SK-N-SH (cell line): ENCODE measurements around the gene PDE4B. TPM values are rescaled to one million over a fixed set of nuclear protein-coding genes. Genes with fewer than 3 reads are reported as not detected.

Experiments
- CTCF ChIA-PET: fragments of 300-600, 350-600 bp; formaldehyde crosslinking; extraction: SDS; loops from one replicate; lab custom pipeline; 2021; lab: Yijun Ruan, JAX
- POLR2A ChIA-PET: fragments of 350-600 bp; sonication (Branson Sonifier 250); formaldehyde crosslinking; extraction: SDS; loops from one replicate; lab custom pipeline; 2020; ENCODE audit warnings: antibody characterized with exemption, inconsistent platforms; lab: Yijun Ruan, JAX
- DNase-seq: peaks from one replicate; pipeline ENCODE4 v3.0.0; 2012
- H2AFZ ChIP-seq: fragments of 200-600 bp; sonication (generic); 2 replicates; pipeline ENCODE4 v1.8.1; 2016; ENCODE audit warnings: antibody characterized with exemption, mild to moderate bottlenecking, low read depth
- H3F3A ChIP-seq: fragments of 200-600 bp; sonication (generic); replicated peaks from 2 replicates; pipeline ENCODE3; 2016; ENCODE audit warnings: antibody characterized with exemption, mild to moderate bottlenecking; ENCODE audit not compliant: insufficient read depth
- H3K27ac ChIP-seq, 2 experiments: fragments of 200-500 bp in 1 of 2; fragments of 200-600 bp in 1 of 2; sonication (Bioruptor generic) in 1 of 2; sonication (generic), shearing (Covaris generic) in 1 of 2; 2 replicates each; pipeline versions ENCODE4 v1.5.1 to v1.6.1; 2014 to 2016; ENCODE audit warnings: low read depth in 2 of 2, inconsistent platforms in 1 of 2, low read length in 1 of 2, mild to moderate bottlenecking in 1 of 2, mixed read lengths in 1 of 2
- H3K27me3 ChIP-seq: fragments of 200-600 bp; sonication (generic), shearing (Covaris generic); 2 replicates; pipeline ENCODE4 v1.6.1; 2016; ENCODE audit warnings: mixed run types; ENCODE audit not compliant: insufficient read depth
- H3K36me3 ChIP-seq, 2 experiments: fragments of 200-500 bp in 1 of 2; fragments of 200-600 bp in 1 of 2; sonication (Bioruptor generic) in 1 of 2; sonication (generic) in 1 of 2; replicated peaks in 1 of 2; 2 replicates each; pipeline versions ENCODE3 to v1.5.1; 2014 to 2016; ENCODE audit warnings: low read length in 1 of 2, mild to moderate bottlenecking in 1 of 2; ENCODE audit not compliant: insufficient read depth in 2 of 2, control insufficient read depth in 1 of 2
- H3K4me1 ChIP-seq, 2 experiments: fragments of 200-500 bp in 1 of 2; fragments of 200-600 bp in 1 of 2; sonication (Bioruptor generic) in 1 of 2; sonication (generic), shearing (Covaris generic) in 1 of 2; 2 replicates each; pipeline versions ENCODE4 v1.5.1 to v1.6.1; 2014 to 2016; ENCODE audit warnings: low read depth in 1 of 2, low read length in 1 of 2, mixed run types in 1 of 2; ENCODE audit not compliant: insufficient read depth in 2 of 2, control insufficient read depth in 1 of 2
- H3K4me2 ChIP-seq: fragments of 200-600 bp; sonication (generic), shearing (Covaris generic); 2 replicates; pipeline ENCODE4 v1.6.1; 2017; ENCODE audit warnings: mixed run types
- H3K4me3 ChIP-seq, 2 experiments: fragments of 200-500 bp in 1 of 2; fragments of 200-600 bp in 1 of 2; sonication (Bioruptor generic) in 1 of 2; sonication (generic), shearing (Covaris generic) in 1 of 2; 2 replicates each; pipeline versions ENCODE4 v1.5.1 to v1.8.1; 2014 to 2016; ENCODE audit warnings: low read depth in 2 of 2, inconsistent platforms in 1 of 2, low read length in 1 of 2, mild to moderate bottlenecking in 1 of 2, mixed read lengths in 1 of 2, moderate library complexity in 1 of 2
- H3K79me2 ChIP-seq: fragments of 200-600 bp; sonication (generic); 2 replicates; pipeline ENCODE4 v1.8.1; 2017; ENCODE audit warnings: mild to moderate bottlenecking; ENCODE audit not compliant: insufficient read depth
- H3K9ac ChIP-seq: fragments of 200-600 bp; sonication (generic); 2 replicates; pipeline ENCODE4 v1.6.1; 2017; ENCODE audit warnings: mixed run types
- H3K9me2 ChIP-seq: fragments of 200-600 bp; sonication (generic); 2 replicates; pipeline ENCODE4 v1.6.1; 2017; ENCODE audit warnings: mixed run types
- H3K9me3 ChIP-seq: fragments of 200-600 bp; sonication (generic); 2 replicates; pipeline ENCODE4 v1.6.1; 2017; ENCODE audit warnings: mixed run types, mild to moderate bottlenecking, moderate library complexity
- H4K20me1 ChIP-seq: fragments of 200-600 bp; sonication (generic); 2 replicates; pipeline ENCODE4 v1.6.1; 2017; ENCODE audit warnings: mild to moderate bottlenecking, mixed run types; ENCODE audit not compliant: insufficient read depth
- EP300 ChIP-seq, 2 experiments: IDR thresholded peaks; 2 replicates each; pipeline versions ENCODE4 v1.4.0 to v1.6.1; 2012; ENCODE audit warnings: borderline replicate concordance in 1 of 2, low read depth in 1 of 2, low read length in 1 of 2
- EZH2phosphoT487 ChIP-seq: fragments of 200-600 bp; sonication (generic); IDR thresholded peaks from 2 replicates; pipeline ENCODE4 v1.6.1; 2017; ENCODE audit warnings: low read depth, mixed run types, mild to moderate bottlenecking, antibody characterized with exemption, moderate library complexity, borderline replicate concordance
- GABPA ChIP-seq: IDR thresholded peaks from 2 replicates; pipeline ENCODE4 v1.4.0; 2012; ENCODE audit warnings: low read depth, mild to moderate bottlenecking
- MXI1 ChIP-seq: IDR thresholded peaks from 2 replicates; pipeline ENCODE4 v1.6.1; 2012; ENCODE audit warnings: mild to moderate bottlenecking, low read depth, low read length, improper control_type of control experiment
- NFIC ChIP-seq: IDR thresholded peaks from 2 replicates; pipeline ENCODE4 v1.4.0; 2012; ENCODE audit warnings: borderline replicate concordance
- NRF1 ChIP-seq: IDR thresholded peaks from 2 replicates; pipeline ENCODE4 v1.6.1; 2012; ENCODE audit warnings: low read depth, mild to moderate bottlenecking, low read length
- POLR2AphosphoS5 ChIP-seq: IDR thresholded peaks from 2 replicates; pipeline ENCODE4 v1.6.1; 2012; ENCODE audit warnings: low read depth, low read length
- RAD21 ChIP-seq: IDR thresholded peaks from 2 replicates; pipeline ENCODE4 v1.6.1; 2012; ENCODE audit warnings: mild to moderate bottlenecking, low read length
- RFX5 ChIP-seq: IDR thresholded peaks from 2 replicates; pipeline ENCODE4 v1.6.1; 2012; ENCODE audit warnings: mild to moderate bottlenecking, improper control_type of control experiment, low read length
- SMC3 ChIP-seq: IDR thresholded peaks from 2 replicates; pipeline ENCODE4 v1.6.1; 2012; ENCODE audit warnings: low read depth, low read length, improper control_type of control experiment
- TEAD4 ChIP-seq: IDR thresholded peaks from 2 replicates; pipeline ENCODE4 v1.4.0; 2012; ENCODE audit warnings: mild to moderate bottlenecking, borderline replicate concordance; ENCODE audit not compliant: insufficient read depth
- WGBS: methylation state at CpG from one replicate; pipeline ENCODE4 v1.1.6; 2017; ENCODE audit warnings: low lambda C conversion rate; 5-methylcytosine and 5-hydroxymethylcytosine counted together
- polyA plus RNA-seq, 3 experiments: library from polyadenylated mRNA; depleted of rRNA; stranded (reverse); fragments of >200 nt; gene quantifications; 2 replicates each; pipeline ENCODE4 v1.2.3, GENCODE V29; 2012
- TF ChIP-seq, protein P1 (sequence below): IDR thresholded peaks from 2 replicates; pipeline ENCODE4 v1.6.1; 2012; ENCODE audit warnings: mild to moderate bottlenecking, low read depth, low read length, moderate library complexity
- TF ChIP-seq, protein P2 (sequence below): IDR thresholded peaks from 2 replicates; pipeline ENCODE4 v1.4.0; 2012; ENCODE audit warnings: low read depth, borderline replicate concordance
- TF ChIP-seq, protein P3 (sequence below): IDR thresholded peaks from 2 replicates; pipeline ENCODE4; 2012
- TF ChIP-seq, protein P4 (sequence below): fragments of 200-600 bp; sonication (generic); IDR thresholded peaks from 2 replicates; pipeline ENCODE4 v1.6.1; 2017; ENCODE audit warnings: antibody characterized with exemption, mild to moderate bottlenecking, moderate library complexity

PDE4B gene
- polyA plus RNA-seq, 1 of the 3 experiments (the other 2 are of a cell fraction) = 1.9 TPM

DNA sequence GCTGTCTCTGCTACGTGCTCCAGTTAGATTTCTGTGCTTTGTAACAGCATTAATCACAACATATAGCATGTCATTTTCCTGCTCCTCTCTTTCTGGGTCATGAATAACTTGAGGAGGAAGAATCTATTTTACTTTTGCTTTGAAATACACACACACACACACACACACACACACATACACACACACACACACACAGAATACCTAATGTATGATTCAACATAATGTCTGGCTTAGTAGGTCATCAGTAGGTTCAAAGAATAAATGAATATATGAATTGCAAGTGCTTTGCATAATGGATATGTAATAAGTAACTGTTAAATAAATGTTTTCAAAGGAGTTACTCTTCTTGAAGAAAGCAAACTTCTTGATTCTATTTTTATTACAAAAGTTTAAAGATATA is 249.0 kb downstream of the PDE4B start:
- Histone ChIP-seq H3F3A (no peaks in the 10 kb centered on the region), H4K20me1 (no peaks in the 10 kb centered on the region), H3K4me3 (no peak overlapping the region), H3K27ac (no peak overlapping the region), H3K79me2 (no peaks in the 10 kb centered on the region), H3K27me3 (no peaks in the 10 kb centered on the region), H3K4me1 (no peaks in the 10 kb centered on the region), H3K36me3 (no peaks in the 10 kb centered on the region), H2AFZ (no peak overlapping the region), H3K9me2 (no peaks in the 10 kb centered on the region), H3K4me2 (no peak overlapping the region), H3K9ac (no peak overlapping the region), H3K9me3 (no peaks in the 10 kb centered on the region)
- ChIA-PET CTCF (no interaction called here), POLR2A (no interaction called here)
- TF ChIP-seq, protein P1, sequence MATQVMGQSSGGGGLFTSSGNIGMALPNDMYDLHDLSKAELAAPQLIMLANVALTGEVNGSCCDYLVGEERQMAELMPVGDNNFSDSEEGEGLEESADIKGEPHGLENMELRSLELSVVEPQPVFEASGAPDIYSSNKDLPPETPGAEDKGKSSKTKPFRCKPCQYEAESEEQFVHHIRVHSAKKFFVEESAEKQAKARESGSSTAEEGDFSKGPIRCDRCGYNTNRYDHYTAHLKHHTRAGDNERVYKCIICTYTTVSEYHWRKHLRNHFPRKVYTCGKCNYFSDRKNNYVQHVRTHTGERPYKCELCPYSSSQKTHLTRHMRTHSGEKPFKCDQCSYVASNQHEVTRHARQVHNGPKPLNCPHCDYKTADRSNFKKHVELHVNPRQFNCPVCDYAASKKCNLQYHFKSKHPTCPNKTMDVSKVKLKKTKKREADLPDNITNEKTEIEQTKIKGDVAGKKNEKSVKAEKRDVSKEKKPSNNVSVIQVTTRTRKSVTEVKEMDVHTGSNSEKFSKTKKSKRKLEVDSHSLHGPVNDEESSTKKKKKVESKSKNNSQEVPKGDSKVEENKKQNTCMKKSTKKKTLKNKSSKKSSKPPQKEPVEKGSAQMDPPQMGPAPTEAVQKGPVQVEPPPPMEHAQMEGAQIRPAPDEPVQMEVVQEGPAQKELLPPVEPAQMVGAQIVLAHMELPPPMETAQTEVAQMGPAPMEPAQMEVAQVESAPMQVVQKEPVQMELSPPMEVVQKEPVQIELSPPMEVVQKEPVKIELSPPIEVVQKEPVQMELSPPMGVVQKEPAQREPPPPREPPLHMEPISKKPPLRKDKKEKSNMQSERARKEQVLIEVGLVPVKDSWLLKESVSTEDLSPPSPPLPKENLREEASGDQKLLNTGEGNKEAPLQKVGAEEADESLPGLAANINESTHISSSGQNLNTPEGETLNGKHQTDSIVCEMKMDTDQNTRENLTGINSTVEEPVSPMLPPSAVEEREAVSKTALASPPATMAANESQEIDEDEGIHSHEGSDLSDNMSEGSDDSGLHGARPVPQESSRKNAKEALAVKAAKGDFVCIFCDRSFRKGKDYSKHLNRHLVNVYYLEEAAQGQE = no peak
- TF ChIP-seq RAD21 (no peak), EP300 (IDR thresholded peaks at IDR 0.05; ENCODE audit: borderline replicate concordance in 1 of 2, low read depth in 1 of 2, low read length in 1 of 2) (no peak), POLR2AphosphoS5 (no peak)
- TF ChIP-seq, protein P2, sequence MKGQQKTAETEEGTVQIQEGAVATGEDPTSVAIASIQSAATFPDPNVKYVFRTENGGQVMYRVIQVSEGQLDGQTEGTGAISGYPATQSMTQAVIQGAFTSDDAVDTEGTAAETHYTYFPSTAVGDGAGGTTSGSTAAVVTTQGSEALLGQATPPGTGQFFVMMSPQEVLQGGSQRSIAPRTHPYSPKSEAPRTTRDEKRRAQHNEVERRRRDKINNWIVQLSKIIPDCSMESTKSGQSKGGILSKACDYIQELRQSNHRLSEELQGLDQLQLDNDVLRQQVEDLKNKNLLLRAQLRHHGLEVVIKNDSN = no peak
- TF ChIP-seq, protein P3, sequence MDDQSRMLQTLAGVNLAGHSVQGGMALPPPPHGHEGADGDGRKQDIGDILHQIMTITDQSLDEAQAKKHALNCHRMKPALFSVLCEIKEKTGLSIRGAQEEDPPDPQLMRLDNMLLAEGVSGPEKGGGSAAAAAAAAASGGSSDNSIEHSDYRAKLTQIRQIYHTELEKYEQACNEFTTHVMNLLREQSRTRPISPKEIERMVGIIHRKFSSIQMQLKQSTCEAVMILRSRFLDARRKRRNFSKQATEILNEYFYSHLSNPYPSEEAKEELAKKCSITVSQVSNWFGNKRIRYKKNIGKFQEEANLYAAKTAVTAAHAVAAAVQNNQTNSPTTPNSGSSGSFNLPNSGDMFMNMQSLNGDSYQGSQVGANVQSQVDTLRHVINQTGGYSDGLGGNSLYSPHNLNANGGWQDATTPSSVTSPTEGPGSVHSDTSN = no peak
- no peak for DNase-seq
- 53% methylated on average over 1 of the region's 1 CpG for WGBS

DNA sequence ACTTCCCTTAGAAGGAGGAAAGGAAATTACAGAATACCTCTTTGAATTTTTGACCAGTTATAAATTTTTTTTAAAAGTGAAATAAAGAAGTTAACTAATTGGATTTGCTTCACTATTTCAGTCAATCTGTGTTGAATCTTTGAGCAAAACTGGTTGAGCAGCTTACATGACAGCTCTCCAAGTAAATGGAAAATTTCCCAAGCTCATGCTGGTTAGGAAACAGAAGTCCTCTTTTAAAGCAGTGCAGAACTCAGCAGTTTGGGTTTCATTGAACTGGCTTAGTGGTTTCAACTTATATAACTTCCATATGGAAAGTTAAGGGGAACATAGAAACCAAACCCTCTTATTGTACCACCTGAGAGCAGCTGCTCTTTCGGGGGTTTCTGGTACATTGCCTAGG is 250.5 kb downstream of the PDE4B start:
- H3K36me3 ChIP-seq = no peaks in the 10 kb centered on the region
- TF ChIP-seq MXI1 (no peak), EP300 (IDR thresholded peaks at IDR 0.05; ENCODE audit: borderline replicate concordance in 1 of 2, low read depth in 1 of 2, low read length in 1 of 2) (no peak), RFX5 (no peak), TEAD4 (no peak), SMC3 (no peak), GABPA (no peak), NFIC (no peak), EZH2phosphoT487 (no peak), NRF1 (no peak)
- TF ChIP-seq, protein P4, sequence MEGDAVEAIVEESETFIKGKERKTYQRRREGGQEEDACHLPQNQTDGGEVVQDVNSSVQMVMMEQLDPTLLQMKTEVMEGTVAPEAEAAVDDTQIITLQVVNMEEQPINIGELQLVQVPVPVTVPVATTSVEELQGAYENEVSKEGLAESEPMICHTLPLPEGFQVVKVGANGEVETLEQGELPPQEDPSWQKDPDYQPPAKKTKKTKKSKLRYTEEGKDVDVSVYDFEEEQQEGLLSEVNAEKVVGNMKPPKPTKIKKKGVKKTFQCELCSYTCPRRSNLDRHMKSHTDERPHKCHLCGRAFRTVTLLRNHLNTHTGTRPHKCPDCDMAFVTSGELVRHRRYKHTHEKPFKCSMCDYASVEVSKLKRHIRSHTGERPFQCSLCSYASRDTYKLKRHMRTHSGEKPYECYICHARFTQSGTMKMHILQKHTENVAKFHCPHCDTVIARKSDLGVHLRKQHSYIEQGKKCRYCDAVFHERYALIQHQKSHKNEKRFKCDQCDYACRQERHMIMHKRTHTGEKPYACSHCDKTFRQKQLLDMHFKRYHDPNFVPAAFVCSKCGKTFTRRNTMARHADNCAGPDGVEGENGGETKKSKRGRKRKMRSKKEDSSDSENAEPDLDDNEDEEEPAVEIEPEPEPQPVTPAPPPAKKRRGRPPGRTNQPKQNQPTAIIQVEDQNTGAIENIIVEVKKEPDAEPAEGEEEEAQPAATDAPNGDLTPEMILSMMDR = no peak
- TF ChIP-seq, all 33 proteins: peak for 0
- Histone ChIP-seq H3K9me2 (no peaks in the 10 kb centered on the region), H3K27me3 (no peaks in the 10 kb centered on the region), H3K27ac (no peak overlapping the region), H3K9me3 (no peaks in the 10 kb centered on the region), H3K4me2 (no peak overlapping the region), H4K20me1 (no peaks in the 10 kb centered on the region), H3F3A (no peaks in the 10 kb centered on the region), H3K4me1 (no peaks in the 10 kb centered on the region), H3K4me3 (no peak overlapping the region), H3K9ac (no peak overlapping the region), H2AFZ (no peak overlapping the region), H3K79me2 (no peaks in the 10 kb centered on the region)
- WGBS = 81% methylated on average over 1 of the region's 1 CpG
- no peak for DNase-seq
- CTCF ChIA-PET = interaction anchor here (1.0 to 1.4 kb wide), 2 partner anchors 45 to 199 kb away, joined by 3 to 4 read pairs; no protein-coding TSS in a partner anchor
- POLR2A ChIA-PET = no interaction called here
